HG03064 (cell line): ENCODE data around the gene KLF15.
A peak's percentile ranks its signal among the peaks of the same experiment; 100 is the strongest.

Source experiments
- ATAC-seq: cut with Tn5 transposase; IDR thresholded peaks from one replicate; pipeline ENCODE4 v1.9.1; 2021; ENCODE audit warnings: low read depth; ENCODE audit not compliant: unreplicated experiment

Gene KLF15

GRCh38 chr3:126357295-126358037 lies at the start of gene KLF15:
Gene KLF15 (minus strand): TSS chr3:126357408. CDS start chr3:126352922, 4,486 bp downstream.
- peak; percentile 93 for ATAC-seq

DNA sequence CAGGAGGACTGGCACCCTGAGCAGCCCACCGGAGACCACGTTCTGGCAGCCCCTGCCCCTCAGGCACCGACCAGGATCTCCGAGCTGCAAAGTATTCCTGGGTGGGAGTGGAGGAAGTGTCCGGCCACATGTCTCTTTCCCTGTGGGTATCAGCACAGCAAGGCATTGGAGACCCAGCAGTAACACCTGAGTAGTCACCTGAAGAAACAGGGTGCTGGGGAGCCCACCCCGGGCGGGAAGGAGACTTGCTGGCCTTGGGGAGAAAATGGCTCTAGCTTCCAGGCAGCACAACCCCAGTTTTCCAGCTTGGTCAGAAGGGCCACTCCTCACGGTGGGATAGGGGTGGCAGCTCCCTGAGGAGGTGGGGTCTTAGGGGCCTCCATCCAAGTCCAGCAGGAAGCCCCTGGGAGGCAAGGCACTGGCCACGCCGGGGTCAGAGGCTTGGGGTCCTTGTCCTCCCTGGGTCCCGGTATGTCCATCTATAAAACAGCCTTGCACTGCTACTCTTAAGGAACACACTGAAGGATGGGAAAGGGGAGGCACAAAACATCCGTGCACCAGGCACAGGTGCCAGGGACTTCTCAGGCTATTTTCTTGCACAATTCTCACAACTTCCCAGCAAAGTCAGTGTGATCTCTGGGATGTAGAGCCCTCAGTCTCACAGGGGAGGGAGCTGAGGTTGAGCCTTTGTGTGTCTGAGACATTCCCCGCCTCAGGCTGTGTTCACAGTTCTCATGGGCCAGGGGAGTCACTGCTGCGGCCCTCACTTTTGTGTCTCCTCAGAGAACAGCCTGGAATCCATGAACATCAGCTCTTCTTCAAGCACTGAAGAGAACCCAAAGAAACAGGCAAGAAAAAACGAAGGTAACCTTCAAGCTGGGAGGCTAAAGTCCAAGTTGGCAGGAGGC lies 49.4 kb upstream of the KLF15 start:
- no peak for ATAC-seq

- no peak for ATAC-seq
Measured at GRCh38 chr3:126402666-126403302, 45.6 kb upstream of the KLF15 start.

DNA sequence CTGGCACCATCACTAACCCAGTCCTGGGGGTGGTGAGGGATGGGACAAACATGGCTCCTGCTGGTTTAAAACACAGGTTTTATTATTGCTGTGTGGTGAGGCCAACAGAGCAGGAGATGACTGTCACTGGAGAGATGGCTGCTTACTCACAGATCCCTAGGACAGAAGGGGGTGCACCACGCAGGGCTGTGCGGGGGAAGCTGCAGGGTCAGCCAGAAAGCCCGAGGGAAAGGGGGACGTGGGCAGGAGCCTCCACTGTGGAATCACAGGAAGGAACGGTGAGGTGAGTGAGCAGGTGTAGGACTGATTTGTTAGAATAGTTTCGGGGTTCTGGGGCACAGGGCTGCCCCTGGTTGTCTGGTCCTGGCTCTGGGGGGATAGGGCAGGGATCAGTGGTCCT lies 45.0 kb upstream of the KLF15 start:
- no peak for ATAC-seq

GRCh38 chr3:126401611-126402160 lies 44.5 kb upstream of the KLF15 start:
- ATAC-seq: no peak

DNA sequence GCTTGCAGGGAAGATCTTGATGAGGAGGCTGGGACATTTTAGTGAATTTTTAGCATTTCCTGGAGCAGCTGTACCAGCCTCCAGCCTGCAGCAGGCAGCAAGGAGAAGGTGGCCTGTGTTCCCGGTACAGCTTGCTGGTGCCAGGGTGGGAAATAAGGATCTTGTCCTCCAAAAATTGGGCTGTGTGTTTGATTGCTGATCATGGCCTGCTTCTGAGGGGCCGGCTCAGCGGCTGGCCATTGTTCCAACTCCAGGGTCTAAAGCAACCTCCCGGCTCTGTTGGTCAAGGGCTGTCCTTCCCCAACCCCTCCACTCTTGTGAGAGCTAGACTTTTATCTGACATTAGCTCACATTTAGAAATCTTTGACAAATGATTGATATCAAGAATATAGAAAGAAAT lies 42.5 kb upstream of the KLF15 start:
- ATAC-seq: no peak

- ATAC-seq: no peak
Measured at GRCh38 chr3:126399351-126399735, 42.1 kb upstream of the KLF15 start.

DNA sequence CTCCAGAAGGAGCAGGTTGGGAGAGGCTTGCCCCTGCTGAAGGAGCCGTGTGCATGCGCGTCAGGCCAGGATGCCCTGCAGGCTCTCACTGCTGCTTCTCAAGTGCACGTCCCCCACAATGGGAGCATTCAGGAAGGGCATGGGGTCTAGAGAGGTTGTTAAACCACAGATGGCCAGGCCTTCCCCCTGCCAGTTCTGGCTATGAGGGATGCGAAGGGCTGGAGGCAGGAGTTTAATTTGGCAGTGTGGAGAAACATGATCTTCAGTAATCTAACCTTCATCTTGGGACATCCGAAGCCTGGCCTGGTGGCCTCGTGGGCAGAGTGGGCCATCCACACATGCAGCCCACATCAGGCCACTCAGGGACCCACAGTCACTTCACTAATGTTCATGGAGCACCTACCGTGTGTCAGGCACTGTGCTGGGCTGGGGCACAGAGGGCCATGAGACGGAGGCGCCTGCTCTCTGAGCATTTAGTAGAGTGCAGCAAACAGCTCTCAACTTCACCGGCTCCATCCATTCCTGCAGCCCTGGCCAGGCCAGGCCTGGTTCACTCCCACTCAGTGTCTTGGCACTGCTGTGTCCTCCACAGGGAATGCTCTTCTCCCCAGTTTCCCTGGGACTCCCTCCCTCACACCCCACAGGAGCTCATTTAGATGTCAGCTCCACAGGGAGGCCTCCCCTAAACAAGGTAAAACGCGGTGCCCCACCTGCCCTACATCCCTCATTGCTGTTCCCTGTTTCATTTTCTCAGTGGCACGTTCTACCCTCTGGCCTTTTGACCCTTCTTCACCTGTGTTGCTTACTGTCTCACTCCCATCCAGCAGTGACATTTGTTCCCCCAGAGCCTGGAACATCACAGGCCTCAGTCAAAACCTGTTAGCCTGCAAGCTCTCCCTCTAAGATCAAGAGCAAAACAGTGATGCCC lies 41.5 kb upstream of the KLF15 start:
- no peak for ATAC-seq

DNA sequence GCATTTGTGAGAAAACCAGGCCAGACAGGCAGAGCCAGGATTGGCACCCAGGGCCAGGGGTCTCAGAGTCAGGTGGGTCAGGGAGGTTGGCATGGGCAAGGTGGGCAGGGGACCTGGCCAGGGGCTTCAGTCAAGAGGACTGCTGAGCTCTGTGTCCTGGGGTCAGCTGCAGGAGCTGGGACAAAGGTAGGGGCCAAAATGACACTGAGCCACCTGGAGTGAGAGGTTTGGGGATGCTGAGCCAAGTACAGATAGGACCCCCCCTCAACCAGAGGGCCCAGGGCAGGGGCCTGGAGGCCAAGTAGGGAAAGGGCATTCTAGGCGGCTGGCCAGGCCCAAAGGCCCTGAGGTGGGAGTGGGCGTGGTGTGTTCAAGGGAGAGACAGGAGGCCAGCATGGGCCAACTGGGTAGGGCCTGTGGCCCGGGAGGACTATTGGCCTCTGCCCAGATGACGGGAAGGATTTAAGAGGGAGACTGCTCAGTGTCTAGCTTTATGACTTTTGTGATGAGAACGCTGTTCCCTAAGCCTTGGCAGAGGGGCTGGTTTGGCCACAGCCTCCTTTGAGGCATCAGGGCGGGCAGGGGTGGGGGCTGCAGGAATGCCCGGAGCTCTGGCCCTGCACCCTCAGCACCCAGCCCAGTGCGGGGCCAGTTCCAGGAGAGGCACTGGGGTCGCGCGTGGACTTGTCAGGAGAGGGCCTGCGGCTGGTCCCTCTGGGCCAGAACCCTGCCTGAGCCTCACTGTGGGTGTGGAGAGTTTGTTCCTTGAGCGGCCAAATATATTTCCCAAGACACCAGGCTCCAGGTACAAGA lies 40.6 kb upstream of the KLF15 start:
- no peak for ATAC-seq

- no peak for ATAC-seq
Measured at GRCh38 chr3:126396536-126396935, 39.3 kb upstream of the KLF15 start.

DNA sequence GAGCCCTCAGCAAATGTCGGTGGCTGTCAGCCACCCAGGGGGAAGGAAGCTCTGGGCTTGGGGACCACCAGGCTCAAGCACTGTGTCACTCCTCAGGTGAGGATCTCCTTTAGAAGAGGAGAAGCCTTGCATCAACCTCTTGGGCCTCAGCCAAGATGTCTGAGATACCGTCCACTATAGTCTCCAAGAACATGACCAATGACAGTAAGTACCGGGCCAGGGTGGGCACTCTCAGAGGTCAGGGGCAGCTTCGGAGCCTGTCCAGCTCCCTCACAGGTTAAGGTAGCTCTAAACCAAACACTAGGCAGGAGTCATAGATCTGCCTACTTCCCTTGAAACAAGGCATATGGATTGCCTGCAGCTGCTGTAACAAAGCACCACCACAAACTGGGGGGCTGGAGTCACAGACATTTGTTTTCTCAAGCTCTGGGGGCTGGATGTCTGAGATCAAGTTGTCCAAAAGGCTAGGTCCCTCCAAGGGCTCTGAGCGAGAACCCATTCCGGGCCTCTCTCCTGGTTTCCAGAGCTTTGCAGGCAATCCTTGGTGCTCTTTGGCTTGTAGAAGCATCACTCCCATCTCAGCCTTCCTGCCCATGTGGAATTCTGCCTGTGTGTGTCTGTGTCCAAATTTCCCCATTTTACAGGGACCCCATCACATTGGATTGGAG lies 38.8 kb upstream of the KLF15 start:
- ATAC-seq: no peak

- no peak for ATAC-seq
Measured at GRCh38 chr3:126394977-126395321, 37.7 kb upstream of the KLF15 start.

DNA sequence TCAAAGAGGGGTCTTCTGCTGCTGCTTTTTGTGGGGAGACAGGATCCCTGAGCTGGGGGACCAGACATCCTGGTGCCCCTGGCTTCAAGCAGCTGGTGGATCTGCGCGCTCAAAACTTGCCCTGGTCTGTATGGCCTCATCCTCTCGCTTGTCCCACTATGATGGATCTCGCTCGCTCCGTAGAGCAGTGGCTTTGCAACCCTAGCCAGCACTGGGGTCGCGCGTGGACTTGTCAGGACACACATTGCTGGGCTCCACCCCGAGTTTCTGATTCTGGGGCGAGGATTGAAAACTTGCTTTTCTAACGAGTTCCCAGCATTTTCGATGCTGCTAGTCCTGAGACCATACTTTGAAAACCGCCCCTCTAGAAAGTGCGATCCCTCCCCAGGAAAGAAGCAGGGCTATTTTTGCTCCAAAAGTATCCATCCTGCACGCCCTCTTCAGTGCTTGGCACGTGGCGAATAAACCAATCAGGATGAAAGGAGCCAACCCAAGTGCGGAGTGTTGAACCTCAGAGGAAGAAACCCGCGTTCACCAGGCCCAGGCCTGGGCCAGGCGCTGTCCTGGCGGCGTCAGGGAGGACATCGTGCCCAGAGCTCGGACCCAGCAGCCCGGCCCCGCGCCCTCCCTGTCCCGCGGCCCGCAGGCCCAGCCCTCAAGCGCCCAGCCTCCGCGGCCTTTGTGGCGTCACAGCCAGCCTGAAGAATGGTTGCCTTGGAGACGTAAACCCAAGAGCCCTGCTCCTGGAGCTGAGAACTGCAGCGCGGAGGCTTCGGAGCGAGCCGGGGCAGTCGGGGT lies 37.2 kb upstream of the KLF15 start, which contains the start of gene CFAP100:
Gene CFAP100, plus strand, starts transcription at position 731 of the 798 bp plus-strand sequence. CDS start 1,092 bp downstream, outside the sequence.
- ATAC-seq: no peak

DNA sequence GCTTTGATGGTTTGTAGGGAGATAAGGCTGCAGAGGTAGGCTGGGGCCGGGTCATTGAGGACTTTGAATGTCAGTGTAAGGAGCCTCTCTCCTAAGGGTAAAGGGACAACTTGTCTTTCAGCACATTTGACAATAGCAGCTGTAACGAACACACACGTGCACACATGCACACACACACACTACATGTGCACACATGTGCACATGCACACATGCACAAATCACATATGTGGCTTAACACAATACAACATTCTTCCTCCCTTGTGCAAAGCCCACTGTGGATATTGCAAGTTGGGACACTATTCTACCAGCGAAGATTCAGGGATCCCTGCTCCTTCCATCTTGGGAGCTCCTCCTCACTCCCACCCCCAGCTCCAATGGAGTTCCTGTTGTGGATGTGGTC lies 36.4 kb upstream of the KLF15 start:
- no peak for ATAC-seq

GRCh38 chr3:126392246-126392645 lies 35.0 kb upstream of the KLF15 start:
- ATAC-seq: no peak

- ATAC-seq: no peak
Measured at GRCh38 chr3:126391631-126392030, 34.4 kb upstream of the KLF15 start.

GRCh38 chr3:126390751-126391150 lies 33.5 kb upstream of the KLF15 start:
- ATAC-seq: no peak

- no peak for ATAC-seq
Measured at GRCh38 chr3:126390201-126390600, 33.0 kb upstream of the KLF15 start.
